ENCODE data around the gene UBA52.

The UBA52 gene

GRCh38 chr19:18551631-18552030, 20.0 kb upstream of the UBA52 start:
- FAIRE-seq (no peak), DNase-seq (ENCODE audit: low spot score) (no peak)

DNA sequence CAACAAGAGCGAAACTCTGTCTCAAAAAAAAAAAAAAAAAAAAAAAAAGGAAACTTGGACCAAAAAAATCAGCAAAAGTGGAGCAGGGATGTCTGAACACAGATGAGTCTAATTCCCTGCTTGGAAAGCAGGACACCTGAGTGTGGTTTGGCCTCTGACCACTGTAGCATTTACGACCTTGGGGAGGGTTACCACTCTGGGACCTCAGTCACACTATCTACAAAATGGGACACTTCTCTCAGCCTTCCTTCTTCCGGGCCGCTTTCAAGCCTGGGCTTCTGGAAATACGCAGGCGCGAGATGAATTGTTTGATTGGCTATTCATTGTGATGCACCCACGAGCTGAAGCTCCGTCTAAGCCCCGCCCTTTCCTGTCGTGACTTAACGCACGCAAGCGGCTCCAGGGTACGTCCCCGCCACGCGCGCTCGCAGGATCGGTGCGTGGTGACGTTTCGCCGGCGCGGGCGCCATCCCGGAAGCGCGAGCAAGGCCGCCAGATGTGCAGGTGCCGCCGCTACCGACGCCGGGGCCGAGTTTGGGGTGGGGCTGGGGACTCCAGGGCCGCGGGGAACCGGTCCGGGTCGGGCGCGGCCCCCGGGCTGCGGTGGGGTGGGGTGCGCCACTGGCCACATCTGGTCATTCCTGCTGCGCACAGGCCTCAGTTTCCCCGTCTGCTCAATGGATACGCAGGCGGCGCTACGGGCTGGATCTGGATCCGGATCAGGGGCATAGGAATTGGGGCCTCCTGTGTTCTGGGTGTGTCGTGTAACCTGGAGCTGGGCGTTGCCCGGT, 14.1 kb upstream of the UBA52 start, which contains the start of gene KXD1:
TSS of gene KXD1 (plus strand) at position 460 of the 791 bp plus-strand sequence. CDS start 4,187 bp downstream, outside the sequence.
- FAIRE-seq, result peak; percentile 95
- DNase-seq (ENCODE audit: low spot score), result peak; percentile 92

DNA sequence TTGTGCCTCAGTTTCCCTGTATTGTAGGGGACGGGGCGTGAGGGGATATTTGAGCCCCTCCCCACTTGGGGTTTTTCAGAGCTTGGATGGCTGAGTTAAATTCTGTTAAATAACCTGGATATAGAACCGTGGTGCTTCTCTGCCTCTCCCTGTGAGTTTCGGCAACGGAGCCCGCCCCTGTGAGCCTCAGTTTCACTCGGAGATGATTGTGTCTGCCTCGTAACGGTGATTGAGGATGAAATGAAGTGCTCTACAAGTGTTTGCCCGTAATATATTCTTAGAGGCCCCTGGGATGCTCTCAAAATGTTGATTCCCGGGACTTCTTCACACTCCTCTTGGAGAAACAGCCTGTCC, 13.5 kb upstream of the UBA52 start:
- FAIRE-seq (no peak), DNase-seq (ENCODE audit: low spot score) (no peak)

DNA sequence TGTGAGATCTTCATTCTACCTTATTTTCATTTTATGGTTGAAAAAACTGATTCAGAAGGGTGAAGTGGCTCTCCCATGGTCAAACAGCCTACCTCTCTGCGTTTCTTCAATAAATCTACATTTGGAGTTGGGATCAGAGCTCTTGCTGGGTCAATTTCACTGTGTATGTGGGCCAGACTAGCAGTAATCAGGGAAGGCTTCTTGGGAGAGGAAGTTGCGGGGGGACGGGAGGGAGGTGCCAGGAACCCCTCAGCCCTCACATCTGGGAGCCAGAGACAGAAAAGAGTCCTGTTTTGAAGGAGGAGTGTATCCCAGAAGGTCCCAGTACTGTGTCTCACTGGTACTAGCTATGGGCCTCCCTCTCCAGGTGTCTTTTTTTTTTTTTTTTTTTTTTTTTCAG, 13.1 kb upstream of the UBA52 start:
- no peak for DNase-seq (ENCODE audit: low spot score)
- FAIRE-seq, result no peak

- FAIRE-seq (no peak), DNase-seq (ENCODE audit: low spot score) (no peak)
These were observed 12.0 kb upstream of the UBA52 start for GRCh38 chr19:18559685-18560084.

DNA sequence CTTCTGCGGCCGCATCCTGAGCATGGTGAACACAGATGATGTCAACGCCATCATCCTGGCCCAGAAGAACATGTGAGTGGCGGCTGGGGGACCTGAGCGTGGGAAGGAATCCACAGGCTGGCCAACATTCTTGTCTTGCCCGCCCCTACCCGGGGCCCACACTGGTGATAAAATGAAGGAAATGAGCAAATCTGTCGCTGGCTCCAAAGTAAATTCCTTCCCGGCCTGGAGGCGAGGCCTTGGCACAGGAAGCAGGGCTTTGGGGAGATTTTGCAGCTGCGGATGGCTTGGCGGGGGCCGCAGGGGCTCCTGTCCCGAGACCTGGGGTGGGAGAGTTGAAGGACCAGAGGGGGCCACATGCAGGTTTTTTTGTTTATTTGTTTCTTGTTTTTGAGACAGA, 9.6 kb upstream of the UBA52 start:
- no peak for DNase-seq (ENCODE audit: low spot score)
- no peak for FAIRE-seq

GRCh38 chr19:18566953-18567352, 4.7 kb upstream of the UBA52 start:
- DNase-seq (ENCODE audit: low spot score) (no peak), FAIRE-seq (no peak)

- no peak for FAIRE-seq
- DNase-seq (ENCODE audit: low spot score), result no peak
These were observed 3.3 kb upstream of the UBA52 start for GRCh38 chr19:18568367-18568766.

DNA sequence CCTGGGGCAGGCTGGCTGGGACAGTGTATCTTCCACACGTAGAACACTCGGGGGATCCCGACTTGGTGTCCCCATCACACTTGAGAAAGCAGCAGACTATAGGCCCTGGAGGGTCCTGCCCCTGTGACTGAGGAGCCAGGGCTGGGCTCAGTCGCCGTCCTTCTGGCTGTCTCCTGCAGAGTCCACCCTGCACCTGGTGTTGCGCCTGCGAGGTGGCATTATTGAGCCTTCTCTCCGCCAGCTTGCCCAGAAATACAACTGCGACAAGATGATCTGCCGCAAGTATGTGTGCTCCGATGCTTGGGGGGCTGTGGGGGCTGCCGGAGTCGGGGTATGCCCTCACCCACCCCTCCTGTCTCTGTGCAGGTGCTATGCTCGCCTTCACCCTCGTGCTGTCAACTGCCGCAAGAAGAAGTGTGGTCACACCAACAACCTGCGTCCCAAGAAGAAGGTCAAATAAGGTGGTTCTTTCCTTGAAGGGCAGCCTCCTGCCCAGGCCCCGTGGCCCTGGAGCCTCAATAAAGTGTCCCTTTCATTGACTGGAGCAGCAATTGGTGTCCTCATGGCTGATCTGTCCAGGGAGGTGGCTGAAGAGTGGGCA, 3.1 kb downstream of the UBA52 start:
- DNase-seq (ENCODE audit: low spot score) (no peak), FAIRE-seq (no peak)

- no peak for DNase-seq (ENCODE audit: low spot score)
- FAIRE-seq, result no peak
These were observed 4.7 kb downstream of the UBA52 start for GRCh38 chr19:18576383-18576782.

DNA sequence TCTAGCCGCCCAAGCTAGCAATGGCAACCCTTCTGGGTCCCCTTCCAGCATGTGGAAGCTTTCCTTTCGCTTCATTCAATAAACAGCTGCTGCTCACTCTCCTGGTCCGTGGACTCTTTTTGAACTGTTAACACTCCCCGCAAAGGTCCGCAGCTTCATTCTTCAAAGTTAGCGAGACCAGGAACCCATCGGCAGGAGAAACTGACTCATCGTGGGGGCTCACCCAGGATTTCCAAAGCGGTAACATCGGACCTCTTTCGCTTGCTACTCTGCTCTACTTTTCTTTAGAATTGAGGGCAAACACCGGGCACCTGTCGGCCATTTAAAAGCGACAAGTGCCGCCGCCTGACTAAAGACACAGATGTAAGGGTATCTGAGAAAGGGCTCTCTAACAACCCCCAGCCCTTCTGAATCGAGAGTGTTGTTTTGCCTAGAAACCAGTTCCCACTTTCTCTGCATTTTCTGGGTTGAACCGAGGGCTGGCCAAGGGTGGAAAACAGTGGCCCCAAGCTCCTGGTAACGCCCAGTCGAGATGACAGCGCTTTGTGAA, 5.8 kb downstream of the UBA52 start:
- no peak for FAIRE-seq

GRCh38 chr19:18580311-18580710, 8.7 kb downstream of the UBA52 start:
- DNase-seq (ENCODE audit: low spot score) (no peak), FAIRE-seq (no peak)

More for the DNA sequence above, 5.8 kb downstream of the UBA52 start:
- no peak for DNase-seq (ENCODE audit: low spot score)

DNA sequence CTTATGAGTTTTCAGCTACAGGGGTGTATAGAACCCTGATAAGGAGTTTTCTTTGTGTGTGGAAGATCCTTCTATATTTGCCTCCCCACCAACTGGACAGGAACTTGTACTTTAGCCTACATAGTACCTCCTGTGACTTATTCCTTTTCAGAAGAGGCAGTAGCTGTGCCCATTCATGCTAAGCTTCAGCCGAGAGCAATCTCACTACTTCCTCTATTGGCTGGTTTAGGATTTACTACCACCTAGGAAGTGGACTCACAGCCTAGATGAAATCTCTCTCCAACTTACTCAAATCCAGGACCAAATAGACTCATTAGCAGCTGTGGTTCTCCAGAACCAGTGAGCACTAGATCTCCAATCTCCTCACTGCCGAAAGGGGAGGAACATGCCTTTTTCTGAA, 14.6 kb downstream of the UBA52 start:
- no peak for DNase-seq (ENCODE audit: low spot score)
- no peak for FAIRE-seq

DNA sequence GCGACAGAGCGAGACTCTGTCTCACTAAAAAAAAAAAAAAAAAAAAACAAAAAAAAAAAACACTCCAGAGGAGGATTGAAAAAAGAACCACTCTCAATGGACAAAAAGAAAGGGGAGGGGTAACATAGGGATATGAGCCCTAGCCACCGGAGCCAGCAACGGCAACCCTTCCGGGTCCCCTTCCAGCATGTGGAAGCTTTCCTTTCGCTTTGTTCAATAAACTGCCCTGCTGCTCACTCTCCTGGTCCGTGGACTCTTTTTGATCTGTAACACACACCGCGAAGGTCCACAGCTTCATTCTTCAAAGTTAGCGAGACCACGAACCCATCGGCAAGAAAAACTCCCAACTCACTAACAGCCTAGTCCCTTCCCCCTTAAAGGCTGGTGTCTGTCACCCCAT, 15.9 kb downstream of the UBA52 start:
- DNase-seq (ENCODE audit: low spot score), result no peak
- no peak for FAIRE-seq

DNA sequence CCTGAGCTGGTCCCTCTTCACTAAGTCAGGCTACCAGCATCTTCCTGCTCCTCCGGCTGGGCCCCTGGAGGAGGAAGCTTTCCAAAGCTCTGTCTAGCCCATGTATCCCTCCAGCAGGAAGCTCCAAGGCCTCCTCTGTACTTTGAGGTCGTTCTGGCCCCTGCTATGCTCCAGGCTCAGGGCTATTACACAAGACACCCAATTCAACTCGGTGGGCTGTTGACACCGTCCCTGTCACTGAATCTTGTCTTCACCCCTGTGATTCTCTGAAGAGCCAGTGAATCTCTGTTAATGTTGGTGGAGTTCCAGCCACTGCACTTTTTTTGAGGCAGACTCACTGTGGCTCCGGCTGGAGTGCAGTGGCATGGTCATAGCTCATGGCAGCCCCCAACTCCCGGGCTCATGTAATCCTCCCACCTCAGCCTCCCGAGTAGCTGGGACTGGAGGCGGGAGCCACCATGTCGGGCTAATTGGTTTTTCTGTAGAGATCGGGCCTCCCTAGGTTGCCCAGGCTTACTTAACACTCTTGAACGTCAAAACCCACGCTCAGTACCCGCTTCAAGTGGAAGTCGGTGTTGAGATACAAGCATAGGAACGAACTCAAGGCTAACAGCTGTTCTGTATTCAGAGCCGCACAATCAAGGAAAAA, 16.4 kb downstream of the UBA52 start:
- DNase-seq (ENCODE audit: low spot score) (no peak), FAIRE-seq (no peak)

DNA sequence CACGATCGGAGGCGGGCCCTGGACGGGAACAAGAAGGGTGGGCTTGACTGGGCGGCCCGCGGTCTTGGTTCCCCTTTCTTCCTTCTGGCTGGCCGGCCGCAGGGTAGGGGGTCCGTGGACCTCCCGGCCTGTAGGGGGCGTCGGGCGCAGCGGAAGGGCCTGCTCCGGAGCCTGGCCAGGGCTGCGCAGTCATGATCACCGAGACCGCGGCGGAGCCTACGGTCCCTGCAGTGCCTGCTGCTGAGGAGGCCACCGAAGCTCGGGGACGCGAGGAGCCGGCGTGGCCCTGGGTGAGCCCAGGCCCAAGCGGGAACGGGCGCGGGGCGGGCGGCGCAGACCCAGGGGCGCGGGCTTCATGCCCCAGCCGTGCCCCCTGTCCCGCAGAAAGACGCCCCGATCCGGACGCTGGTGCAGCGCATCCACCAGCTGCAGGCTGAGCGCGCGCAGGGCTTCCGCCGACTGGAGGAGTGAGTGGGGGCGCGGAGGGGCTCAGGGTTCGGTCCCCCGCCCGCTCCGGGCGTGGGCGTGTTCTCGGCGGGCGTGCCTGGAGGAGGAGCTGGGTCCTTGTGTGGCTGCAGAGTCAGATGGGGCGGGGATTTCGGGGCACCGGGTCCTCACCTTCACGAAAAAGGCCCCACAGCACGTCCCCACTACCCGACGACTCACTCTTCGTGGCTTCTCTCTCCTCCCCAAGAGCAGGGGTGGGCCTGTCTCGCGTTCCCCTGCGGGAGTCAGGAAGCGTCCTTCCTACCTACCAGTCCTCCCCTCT, 17.1 kb downstream of the UBA52 start, which contains the start of gene REX1BD:
TSS of gene REX1BD (plus strand) at position 188 of the 769 bp plus-strand sequence. CDS start at position 192, 4 bp downstream.
- peak; percentile 81 for DNase-seq (ENCODE audit: low spot score)
- FAIRE-seq, result no peak

- FAIRE-seq, result no peak
- DNase-seq (ENCODE audit: low spot score), result peak; percentile 52
These were observed 18.0 kb downstream of the UBA52 start for GRCh38 chr19:18589380-18590272.

GRCh38 chr19:18590273-18591272, 18.9 kb downstream of the UBA52 start:
- no peak for FAIRE-seq
- no peak for DNase-seq (ENCODE audit: low spot score)

DNA sequence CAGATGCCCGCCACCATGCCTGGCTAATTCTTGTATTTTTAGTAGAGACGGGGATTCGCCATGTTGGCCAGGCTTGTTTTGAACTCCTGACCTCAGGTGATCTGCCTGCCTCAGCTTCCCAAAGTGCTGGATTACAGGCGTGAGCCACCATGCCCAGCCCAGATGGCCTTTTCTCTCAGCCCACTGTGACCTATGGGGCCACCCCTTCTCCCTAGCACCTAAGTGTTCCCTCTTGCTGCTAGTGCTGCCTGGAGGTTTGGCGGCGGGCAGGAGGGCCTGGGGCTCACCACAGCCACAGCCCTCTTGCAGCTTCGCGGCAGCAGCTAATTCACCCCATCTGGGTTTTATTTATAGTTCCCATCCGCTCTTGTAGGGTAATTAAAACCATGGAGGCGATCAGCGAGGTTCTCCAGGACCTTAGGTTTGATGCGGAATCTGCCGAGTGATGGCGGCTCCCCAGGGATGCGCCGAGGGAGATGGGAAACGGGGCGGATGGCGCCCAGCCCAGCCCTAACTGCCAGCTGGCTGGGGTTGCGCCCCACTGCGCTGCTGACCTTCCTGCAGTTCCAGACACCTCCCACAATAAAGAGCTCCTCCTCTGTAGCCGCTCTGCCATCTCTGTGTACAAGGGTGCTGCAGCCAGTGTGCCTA, 20.2 kb downstream of the UBA52 start:
- FAIRE-seq (no peak), DNase-seq (ENCODE audit: low spot score) (no peak)
